GM12892 (cell line): ENCODE measurements around the gene RAVER1.

Source experiments
- POLR2AphosphoS5 ChIP-seq: IDR thresholded peaks from 2 replicates; pipeline ENCODE4 v1.6.1; 2011; ENCODE audit warnings: low read depth, low read length, control low read depth
- TAF1 ChIP-seq: IDR thresholded peaks from 2 replicates; pipeline ENCODE4 v1.6.1; 2011; ENCODE audit warnings: low read depth, mild to moderate bottlenecking, control low read depth, low read length, borderline replicate concordance

GRCh38 chr19:10344780-10345179, 11.5 kb upstream of the RAVER1 start:
- TF ChIP-seq POLR2AphosphoS5 (no peak), TAF1 (no peak)
